Peyer's patch (tissue), 4 donors: Measurements from ENCODE around the gene PGBD5. TPM values are rescaled to one million over a fixed set of nuclear protein-coding genes. Genes with fewer than 3 reads are reported as not detected.

Source experiments
- DNase-seq, 3 donors: peaks; one replicate each; pipeline ENCODE4 v3.0.0-alpha.2; 2017 to 2019
- H3K27ac ChIP-seq, 4 donors: fragments of 200-600 bp; sonication (generic); one replicate each; pipeline ENCODE4 v1.5.1; 2016 to 2019
- H3K27me3 ChIP-seq, 2 donors: fragments of 200-600 bp; sonication (generic); one replicate each; pipeline ENCODE4 v1.5.1; 2019
- H3K36me3 ChIP-seq, 3 donors: fragments of 200-600 bp; sonication (generic); one replicate each; pipeline ENCODE4 v1.5.1; 2016 to 2019
- H3K4me1 ChIP-seq, 4 donors: fragments of 200-600 bp; sonication (generic); one replicate each; pipeline ENCODE4 v1.5.1; 2016 to 2019
- H3K4me3 ChIP-seq, 4 donors: fragments of 200-600 bp; sonication (generic); 1 replicate in 3 of 4; 2 replicates in 1 of 4; pipeline ENCODE4 v1.5.1; 2016 to 2019; ENCODE audit warnings: mild to moderate bottlenecking in 1 of 4
- H3K9me3 ChIP-seq, 4 donors: fragments of 200-600 bp; sonication (generic); one replicate each; pipeline ENCODE4 v1.5.1; 2016 to 2019; ENCODE audit warnings: mild to moderate bottlenecking in 1 of 4
- POLR2A ChIP-seq, 2 donors: fragments of 450-650 bp; IDR thresholded peaks; one replicate each; pipeline ENCODE4 v1.5.1; 2017; ENCODE audit warnings: antibody characterized with exemption in 2 of 2, mild to moderate bottlenecking in 2 of 2, moderate library complexity in 2 of 2
- total RNA-seq, 4 donors: library from RNA; depleted of rRNA; stranded (reverse); fragments of >200 nt; gene quantifications; one replicate each; pipeline ENCODE4 v1.1.0, GENCODE V29; 2016
- TF ChIP-seq, protein P1 (sequence below), 6 experiments: fragments of 450-650 bp in 4 of 6; fragments of 200-600 bp in 2 of 6; sonication (generic) in 1 of 6; IDR thresholded peaks; one replicate each; pipeline ENCODE4 v1.5.1; 2017 to 2019; ENCODE audit warnings: antibody characterized with exemption in 6 of 6, mild to moderate bottlenecking in 3 of 6, moderate library complexity in 1 of 6

The PGBD5 gene
- total RNA-seq, 4 donors from 2014 or later, result under 0.01 to 4.1 (median 0.21) TPM

DNA sequence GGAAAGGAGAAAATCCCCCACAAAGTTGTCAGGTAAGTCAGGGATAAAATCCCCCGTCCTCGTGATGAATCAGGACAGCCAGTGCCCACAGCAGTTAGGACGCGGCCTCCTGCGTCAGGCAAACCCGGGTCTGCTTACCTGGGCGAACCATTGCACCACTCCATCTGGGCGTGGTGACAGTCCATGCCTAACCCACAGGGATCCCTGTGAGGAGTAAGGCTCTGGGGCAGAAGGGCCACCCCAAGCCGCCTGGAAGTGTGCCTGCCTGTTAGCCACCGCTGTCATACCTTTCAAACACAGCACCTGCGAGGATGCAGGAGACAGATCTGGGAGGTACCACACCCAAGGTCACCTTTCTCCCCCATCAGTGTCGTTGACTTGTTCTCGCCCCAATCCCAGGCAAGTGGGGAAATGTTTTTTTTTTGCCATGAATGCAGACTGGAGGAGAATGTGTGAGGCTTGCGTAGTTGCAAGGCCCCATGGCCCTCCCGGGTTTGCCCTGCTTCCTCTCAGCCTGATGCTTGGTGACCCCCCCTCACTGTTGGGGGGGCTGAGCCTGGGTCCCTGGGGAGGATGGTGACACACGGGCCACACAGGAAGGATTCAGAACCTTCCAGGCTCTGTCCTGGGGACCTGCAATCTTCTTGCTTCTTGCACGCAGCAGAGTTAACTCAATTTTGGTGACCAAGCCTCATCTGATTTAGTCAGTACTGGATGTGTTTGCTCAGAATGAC lies 107.0 kb downstream of the PGBD5 start:
- Histone ChIP-seq H3K9me3 (no peaks in the 10 kb centered on the region), H3K4me3 (no peak overlapping the region), H3K27me3 (no peaks in the 10 kb centered on the region), H3K4me1 (no peaks in the 10 kb centered on the region), H3K36me3 (no peaks in the 10 kb centered on the region), H3K27ac (no peak overlapping the region)
- TF ChIP-seq, protein P1, sequence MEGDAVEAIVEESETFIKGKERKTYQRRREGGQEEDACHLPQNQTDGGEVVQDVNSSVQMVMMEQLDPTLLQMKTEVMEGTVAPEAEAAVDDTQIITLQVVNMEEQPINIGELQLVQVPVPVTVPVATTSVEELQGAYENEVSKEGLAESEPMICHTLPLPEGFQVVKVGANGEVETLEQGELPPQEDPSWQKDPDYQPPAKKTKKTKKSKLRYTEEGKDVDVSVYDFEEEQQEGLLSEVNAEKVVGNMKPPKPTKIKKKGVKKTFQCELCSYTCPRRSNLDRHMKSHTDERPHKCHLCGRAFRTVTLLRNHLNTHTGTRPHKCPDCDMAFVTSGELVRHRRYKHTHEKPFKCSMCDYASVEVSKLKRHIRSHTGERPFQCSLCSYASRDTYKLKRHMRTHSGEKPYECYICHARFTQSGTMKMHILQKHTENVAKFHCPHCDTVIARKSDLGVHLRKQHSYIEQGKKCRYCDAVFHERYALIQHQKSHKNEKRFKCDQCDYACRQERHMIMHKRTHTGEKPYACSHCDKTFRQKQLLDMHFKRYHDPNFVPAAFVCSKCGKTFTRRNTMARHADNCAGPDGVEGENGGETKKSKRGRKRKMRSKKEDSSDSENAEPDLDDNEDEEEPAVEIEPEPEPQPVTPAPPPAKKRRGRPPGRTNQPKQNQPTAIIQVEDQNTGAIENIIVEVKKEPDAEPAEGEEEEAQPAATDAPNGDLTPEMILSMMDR (IDR thresholded peaks at IDR 0.05), result no peak
- no peak for TF ChIP-seq POLR2A (IDR thresholded peaks at IDR 0.05)
- no peak for DNase-seq

DNA sequence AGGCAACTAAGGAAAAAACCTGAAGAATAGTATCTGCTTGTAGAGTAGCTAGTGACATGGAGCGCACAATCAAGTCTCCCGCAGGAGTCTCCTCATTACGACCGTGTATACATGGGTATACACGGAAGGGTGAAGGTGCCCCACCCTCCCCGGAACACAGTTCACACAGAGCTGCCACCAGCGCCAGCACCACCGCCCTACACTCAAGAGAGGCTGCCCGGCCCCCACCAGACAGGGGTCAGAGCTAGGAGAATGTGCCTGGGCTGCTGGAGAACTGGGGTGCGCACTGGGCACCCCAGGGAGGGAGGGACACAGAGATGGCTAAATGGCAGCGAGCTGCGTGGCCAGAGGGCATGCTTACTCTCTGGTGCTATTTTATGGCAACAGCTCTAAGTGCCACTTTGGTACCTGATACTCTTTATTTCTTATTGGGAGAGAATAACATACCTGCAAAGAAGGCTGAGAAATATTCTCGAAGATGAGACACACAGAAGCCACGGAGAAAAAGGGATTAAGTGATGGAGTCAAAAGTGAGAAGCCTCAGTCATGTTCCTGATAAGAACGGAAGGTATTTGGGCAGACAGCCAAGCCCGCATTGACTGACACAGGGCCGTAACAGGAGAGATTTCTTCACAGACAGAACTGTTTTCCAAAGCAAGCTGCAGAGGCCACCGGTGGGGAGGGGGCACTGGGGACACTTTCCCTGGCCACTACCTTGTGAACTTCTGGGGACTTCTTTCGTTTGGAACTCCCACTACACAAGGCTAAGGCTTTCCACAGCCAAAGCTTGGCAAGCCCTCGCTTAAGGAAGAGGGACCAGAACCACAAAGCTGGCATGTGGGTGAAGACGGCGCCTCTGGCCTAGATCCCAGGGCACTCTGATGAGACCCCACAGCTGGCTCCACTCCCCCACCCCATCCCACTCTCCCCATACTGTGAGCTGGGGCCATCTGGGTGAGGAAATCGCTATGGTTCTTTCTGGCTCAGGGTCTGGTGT lies 108.0 kb downstream of the PGBD5 start:
- H3K9me3 ChIP-seq, result no peaks in the 10 kb centered on the region
- no peak overlapping the region for H3K27ac ChIP-seq
- TF ChIP-seq, protein P1 (IDR thresholded peaks at IDR 0.05), result no peak
- TF ChIP-seq POLR2A (IDR thresholded peaks at IDR 0.05), result no peak
- H3K4me1 ChIP-seq, result no peaks in the 10 kb centered on the region
- DNase-seq, result no peak
- H3K27me3 ChIP-seq, result no peaks in the 10 kb centered on the region
- no peaks in the 10 kb centered on the region for H3K36me3 ChIP-seq
- no peak overlapping the region for H3K4me3 ChIP-seq

DNA sequence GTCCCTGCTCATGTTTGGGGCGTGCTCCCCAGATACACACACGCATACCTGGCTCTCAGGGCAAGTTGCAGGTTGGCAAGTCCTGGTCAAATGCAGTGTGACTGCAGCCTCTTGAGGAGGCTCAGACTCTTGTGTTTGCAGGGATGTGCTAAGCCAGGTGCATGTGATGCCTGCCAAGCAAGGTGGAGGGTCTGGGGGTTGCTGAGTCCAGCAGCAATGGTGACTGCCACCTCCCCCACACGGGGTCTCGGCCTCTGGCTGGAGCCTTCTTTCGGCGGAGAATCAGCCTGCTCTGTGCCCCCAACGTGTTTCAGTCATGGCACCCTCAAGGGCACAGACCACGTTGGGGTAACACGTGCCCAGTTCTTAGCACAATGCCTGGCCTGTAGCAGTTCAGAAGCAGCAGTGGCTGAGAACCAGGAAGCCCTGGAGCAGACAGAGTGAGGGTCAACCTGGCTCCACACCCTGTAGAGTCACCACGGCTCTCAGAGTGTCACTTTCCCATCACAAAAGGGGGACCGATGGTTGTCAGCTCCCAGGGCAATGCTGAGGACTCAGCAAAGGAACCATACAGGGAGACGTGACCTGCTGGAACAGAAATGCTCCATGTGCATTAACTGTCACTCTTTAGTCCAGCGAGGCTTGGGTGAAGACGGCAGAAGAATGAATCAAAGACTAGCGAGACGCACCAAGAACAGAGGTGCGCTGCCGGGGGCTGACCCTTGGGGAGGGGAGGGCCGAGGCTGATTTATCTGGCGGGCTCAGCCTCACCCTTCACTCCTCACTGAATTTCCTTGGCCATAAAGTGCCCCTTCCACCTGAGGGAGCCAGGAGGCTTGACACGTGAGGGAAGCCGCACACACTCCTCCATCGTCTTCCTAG lies 109.0 kb downstream of the PGBD5 start:
- no peaks in the 10 kb centered on the region for H3K4me1 ChIP-seq
- no peak for DNase-seq
- H3K27ac ChIP-seq, result no peak overlapping the region
- no peaks in the 10 kb centered on the region for H3K27me3 ChIP-seq
- H3K36me3 ChIP-seq, result no peaks in the 10 kb centered on the region
- no peak overlapping the region for H3K4me3 ChIP-seq
- no peaks in the 10 kb centered on the region for H3K9me3 ChIP-seq
- TF ChIP-seq, protein P1 (IDR thresholded peaks at IDR 0.05), result no peak
- TF ChIP-seq POLR2A (IDR thresholded peaks at IDR 0.05), result no peak

DNA sequence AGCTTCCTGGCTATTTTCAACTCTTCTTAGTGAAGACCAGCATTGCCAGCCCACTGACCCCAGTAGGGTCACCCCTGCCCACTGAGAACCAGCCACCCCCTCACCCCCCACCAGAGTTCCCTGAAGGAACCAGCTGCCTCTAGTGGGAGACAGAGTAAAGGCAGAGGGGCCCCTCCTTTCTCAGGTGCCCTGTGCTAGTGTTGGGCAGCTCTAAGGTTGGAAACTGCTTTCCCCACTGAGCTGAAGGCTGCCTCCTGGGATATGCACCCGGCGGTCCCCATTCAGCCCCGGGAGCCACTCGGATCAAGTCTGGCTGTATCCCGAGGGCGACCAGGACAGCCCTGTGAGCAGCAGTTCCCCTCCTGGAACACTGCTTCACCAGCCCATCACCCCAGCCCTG lies 111.0 kb downstream of the PGBD5 start:
- Histone ChIP-seq H3K4me3 (no peak overlapping the region), H3K4me1 (no peaks in the 10 kb centered on the region), H3K36me3 (no peaks in the 10 kb centered on the region), H3K27ac (no peak overlapping the region), H3K27me3 (no peaks in the 10 kb centered on the region), H3K9me3 (no peaks in the 10 kb centered on the region)
- no peak for TF ChIP-seq POLR2A (IDR thresholded peaks at IDR 0.05)
- TF ChIP-seq, protein P1 (IDR thresholded peaks at IDR 0.05), result no peak
- no peak for DNase-seq

DNA sequence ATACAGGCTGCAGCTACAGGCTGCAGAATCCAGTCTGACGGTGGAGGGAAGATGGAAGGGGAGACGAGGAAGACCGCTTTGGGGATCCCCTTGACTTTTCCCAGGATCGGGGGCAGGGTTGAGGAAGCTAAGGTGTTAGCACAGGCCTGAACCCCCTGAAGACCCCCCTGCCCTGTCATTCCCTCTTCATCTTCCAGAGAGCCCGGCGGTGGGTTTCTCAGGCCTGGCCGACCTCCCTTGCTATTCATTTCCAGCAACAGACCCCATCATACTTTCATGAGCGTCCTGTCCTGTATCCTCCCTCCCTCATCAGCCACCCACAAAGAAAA lies 112.0 kb downstream of the PGBD5 start:
- H3K27me3 ChIP-seq, result no peaks in the 10 kb centered on the region
- no peak overlapping the region for H3K27ac ChIP-seq
- no peak overlapping the region for H3K4me3 ChIP-seq
- no peak for TF ChIP-seq POLR2A (IDR thresholded peaks at IDR 0.05)
- TF ChIP-seq, protein P1 (IDR thresholded peaks at IDR 0.05), result no peak
- H3K9me3 ChIP-seq, result no peaks in the 10 kb centered on the region
- H3K4me1 ChIP-seq, result no peaks in the 10 kb centered on the region
- H3K36me3 ChIP-seq, result no peaks in the 10 kb centered on the region
- no peak for DNase-seq
